IPS-NIHi7 (cell line): ENCODE measurements around the gene PRELID1.
A peak's percentile ranks its signal among the peaks of the same experiment; 100 is the strongest.
"Not testable (repeated sequence)": the region's sequence is repeated elsewhere in the genome, so short reads cannot be mapped to it uniquely, and the experiment has no call there.

Experiments used
- DNase-seq: peaks from one replicate; pipeline ENCODE4 v3.0.0; 2012; ENCODE audit warnings: mixed read lengths; ENCODE audit errors: extremely low spot score

Gene PRELID1

GRCh38 chr5:177300236-177300880 lies 3.2 kb upstream of the PRELID1 start:
- DNase-seq, result no peak

GRCh38 chr5:177300951-177301350 lies 2.6 kb upstream of the PRELID1 start:
- no peak for DNase-seq

GRCh38 chr5:177301503-177302165 lies 2.0 kb upstream of the PRELID1 start:
- no peak for DNase-seq

GRCh38 chr5:177302354-177303110 lies 1.1 kb upstream of the PRELID1 start:
- no peak for DNase-seq

GRCh38 chr5:177303925-177304391 lies 359 bp downstream of the PRELID1 start:
- DNase-seq, result no peak

- no peak for DNase-seq
These were observed 957 bp downstream of the PRELID1 start for GRCh38 chr5:177304392-177305119.

GRCh38 chr5:177306103-177306640 lies 2.6 kb downstream of the PRELID1 start:
- not testable (repeated sequence) for DNase-seq

GRCh38 chr5:177306674-177307543 lies 3.3 kb downstream of the PRELID1 start:
- DNase-seq, result no peak

GRCh38 chr5:177307544-177308363 lies 4.2 kb downstream of the PRELID1 start:
- no peak for DNase-seq

GRCh38 chr5:177308740-177309139 lies 5.1 kb downstream of the PRELID1 start:
- DNase-seq, result no peak

GRCh38 chr5:177309351-177310191 lies 6.0 kb downstream of the PRELID1 start:
- DNase-seq, result peak; percentile 83

- DNase-seq, result no peak
These were observed 6.7 kb downstream of the PRELID1 start for GRCh38 chr5:177310332-177310731.

GRCh38 chr5:177310757-177311391 lies 7.3 kb downstream of the PRELID1 start:
- no peak for DNase-seq

GRCh38 chr5:177311392-177311722 lies 7.8 kb downstream of the PRELID1 start:
- no peak for DNase-seq

GRCh38 chr5:177311723-177312648 lies 8.4 kb downstream of the PRELID1 start, which contains the start of gene MXD3:
Gene MXD3, minus strand, starts transcription at chr5:177311898. Its CDS starts 68 bp downstream, at chr5:177311830.
- peak; percentile 94 for DNase-seq

GRCh38 chr5:177312649-177313181 lies 9.1 kb downstream of the PRELID1 start:
- peak; percentile 54 for DNase-seq
